Neural crest cell (in vitro differentiated cells): Measurements from ENCODE around the gene WDFY3. TPM values are rescaled to one million over a fixed set of nuclear protein-coding genes. Genes with fewer than 3 reads are reported as not detected.

Experiments used
- DNase-seq: peaks from one replicate; pipeline ENCODE4 v3.0.0; 2021; ENCODE audit warnings: low read depth, mixed read lengths, low spot score
- H3K27ac Mint-ChIP-seq: one replicate; pipeline ENCODE4 v1.8.0; 2021; ENCODE audit warnings: mild to moderate bottlenecking, mixed read lengths; ENCODE audit not compliant: unreplicated experiment
- H3K27me3 Mint-ChIP-seq: 2 replicates; pipeline ENCODE4 v1.8.0; 2021; ENCODE audit warnings: low read depth, mild to moderate bottlenecking, mixed read lengths
- H3K36me3 Mint-ChIP-seq: 2 replicates; pipeline ENCODE4 v1.8.0; 2021; ENCODE audit warnings: low read depth, mild to moderate bottlenecking, mixed read lengths
- H3K4me1 Mint-ChIP-seq: 2 replicates; pipeline ENCODE4 v1.8.0; 2021; ENCODE audit warnings: mixed read lengths
- H3K4me3 Mint-ChIP-seq: one replicate; pipeline ENCODE4 v1.8.0; 2021; ENCODE audit warnings: mild to moderate bottlenecking, mixed read lengths
- H3K9me3 Mint-ChIP-seq: 2 replicates; pipeline ENCODE4 v1.8.0; 2021; ENCODE audit warnings: mixed read lengths
- CTCF ChIP-seq: fragments of 200-600 bp; sonication (generic); conservative IDR thresholded peaks from 2 replicates; pipeline ENCODE4 v1.5.0; 2021; ENCODE audit warnings: antibody characterized with exemption, mild to moderate bottlenecking
- long read RNA-seq: library from polyadenylated mRNA; unstranded; transcript quantifications from one replicate; pipeline ENCODE4 v2.0.0, GENCODE V29; 2020
- total RNA-seq: library from RNA; stranded (reverse); gene quantifications from 2 replicates; pipeline ENCODE4 v1.2.1, GENCODE V29; 2021

WDFY3 gene
- total RNA-seq: 53.5 and 68.2 TPM in 2 replicates
- long read RNA-seq, partial matches to known transcripts: 2 of 8 reads
- long read RNA-seq, other reads (novel, unspliced or antisense): 6 of 8 reads

- peak; percentile 60 for DNase-seq
- Mint-ChIP-seq H3K36me3 (peaks cover 6% of the 10 kb centered on the region), H3K4me3 (peak within 1 kb of the TSS; percentile 100), H3K9me3 (no peaks in the 10 kb centered on the region), H3K4me1 (peaks cover 33% of the 10 kb centered on the region), H3K27ac (peak within 1 kb of the TSS; percentile 98), H3K27me3 (no peaks in the 10 kb centered on the region)
- TF ChIP-seq CTCF: no peak
Observed at GRCh38 chr4:84966382-84967242, at the start of gene WDFY3. WDFY3 (minus strand) TSS chr4:84966690; CDS start chr4:84860591, 106,099 bp downstream.

- H3K36me3 Mint-ChIP-seq: no peaks in the 10 kb centered on the region
- H3K9me3 Mint-ChIP-seq: peaks cover 3% of the 10 kb centered on the region
- no peaks in the 10 kb centered on the region for H3K4me1 Mint-ChIP-seq
- no peaks in the 10 kb centered on the region for H3K27me3 Mint-ChIP-seq
- no peak for DNase-seq
- TF ChIP-seq CTCF: no peak
- no peak overlapping the region for H3K4me3 Mint-ChIP-seq
- no peak overlapping the region for H3K27ac Mint-ChIP-seq
Observed at GRCh38 chr4:85005865-85006377, 39.4 kb upstream of the WDFY3 start.

GRCh38 chr4:85000343-85000742 is 33.9 kb upstream of the WDFY3 start:
- no peaks in the 10 kb centered on the region for H3K9me3 Mint-ChIP-seq
- peaks cover 6% of the 10 kb centered on the region for H3K4me1 Mint-ChIP-seq
- H3K4me3 Mint-ChIP-seq: no peak overlapping the region
- H3K27me3 Mint-ChIP-seq: no peaks in the 10 kb centered on the region
- DNase-seq: no peak
- no peak overlapping the region for H3K27ac Mint-ChIP-seq
- no peaks in the 10 kb centered on the region for H3K36me3 Mint-ChIP-seq
- no peak for TF ChIP-seq CTCF

GRCh38 chr4:84995386-84995785 is 28.9 kb upstream of the WDFY3 start:
- no peaks in the 10 kb centered on the region for H3K9me3 Mint-ChIP-seq
- H3K4me3 Mint-ChIP-seq: no peak overlapping the region
- no peak overlapping the region for H3K27ac Mint-ChIP-seq
- no peak for TF ChIP-seq CTCF
- H3K27me3 Mint-ChIP-seq: no peaks in the 10 kb centered on the region
- no peaks in the 10 kb centered on the region for H3K36me3 Mint-ChIP-seq
- peaks cover 6% of the 10 kb centered on the region for H3K4me1 Mint-ChIP-seq
- no peak for DNase-seq

- H3K27ac Mint-ChIP-seq: no peak overlapping the region
- no peaks in the 10 kb centered on the region for H3K27me3 Mint-ChIP-seq
- peaks cover 6% of the 10 kb centered on the region for H3K4me1 Mint-ChIP-seq
- TF ChIP-seq CTCF: no peak
- no peaks in the 10 kb centered on the region for H3K36me3 Mint-ChIP-seq
- no peak overlapping the region for H3K4me3 Mint-ChIP-seq
- no peak for DNase-seq
- no peaks in the 10 kb centered on the region for H3K9me3 Mint-ChIP-seq
Observed at GRCh38 chr4:84994280-84994679, 27.8 kb upstream of the WDFY3 start.
